Neural cell (in vitro differentiated cells): ENCODE data around the gene ADAMTSL2. TPM values are rescaled to one million over a fixed set of nuclear protein-coding genes. Genes with fewer than 3 reads are reported as not detected.

Experiments used
- H2AFZ ChIP-seq: fragments of 200-600, 300-800 bp; sonication (generic), shearing (Covaris generic); 2 replicates; pipeline ENCODE4 v1.6.0; 2014; ENCODE audit warnings: low read depth, mild to moderate bottlenecking, antibody characterized with exemption, low read length, moderate library complexity
- H3F3A ChIP-seq: fragments of 200-600 bp; shearing (Covaris generic); 2 replicates; pipeline ENCODE4 v1.6.1; 2016; ENCODE audit warnings: mild to moderate bottlenecking, moderate library complexity, mixed read lengths, antibody characterized with exemption, low read length; ENCODE audit not compliant: insufficient read depth, poor library complexity, severe bottlenecking
- H3K27ac ChIP-seq: fragments of 200-600, 300-800 bp; sonication (generic), shearing (Covaris generic); 2 replicates; pipeline ENCODE4 v1.5.1; 2014; ENCODE audit warnings: mild to moderate bottlenecking, low read length, moderate library complexity
- H3K27me3 ChIP-seq: fragments of 300-800, 200-600 bp; sonication (generic), shearing (Covaris generic); 2 replicates; pipeline ENCODE4 v1.6.0; 2014; ENCODE audit warnings: mild to moderate bottlenecking, low read depth, low read length, moderate library complexity; ENCODE audit not compliant: insufficient read depth
- H3K36me3 ChIP-seq: fragments of 300-800, 200-600 bp; sonication (generic), shearing (Covaris generic); 2 replicates; pipeline ENCODE4 v1.5.1; 2014; ENCODE audit warnings: mild to moderate bottlenecking, antibody characterized with exemption, low read length, moderate library complexity; ENCODE audit not compliant: insufficient read depth
- H3K4me2 ChIP-seq: fragments of 300-800, 200-600 bp; sonication (generic), shearing (Covaris generic); 2 replicates; pipeline ENCODE4 v1.6.0; 2014; ENCODE audit warnings: mild to moderate bottlenecking, low read length
- H3K4me3 ChIP-seq: fragments of 300-800, 200-600 bp; sonication (generic), shearing (Covaris generic); 2 replicates; pipeline ENCODE4 v1.5.1; 2014; ENCODE audit warnings: mild to moderate bottlenecking, low read length, moderate library complexity
- H3K79me2 ChIP-seq: fragments of 200-600 bp; shearing (Covaris generic); replicated peaks from 2 replicates; pipeline ENCODE4 v1.6.0; 2014; ENCODE audit warnings: mild to moderate bottlenecking, low read length, moderate library complexity; ENCODE audit not compliant: insufficient read depth
- H3K9ac ChIP-seq: fragments of 300-800, 200-600 bp; sonication (generic), shearing (Covaris generic); 2 replicates; pipeline ENCODE4 v1.6.1; 2016; ENCODE audit warnings: mild to moderate bottlenecking, low read length, mixed read lengths
- H3K9me2 ChIP-seq: fragments of 200-600 bp; shearing (Covaris generic); 2 replicates; pipeline ENCODE4 v1.6.1; 2016; ENCODE audit warnings: mild to moderate bottlenecking, low read length, mixed read lengths; ENCODE audit not compliant: insufficient read depth
- H3K9me3 ChIP-seq: fragments of 200-600, 300-800 bp; sonication (generic), shearing (Covaris generic); 2 replicates; pipeline ENCODE4 v1.6.1; 2016; ENCODE audit warnings: mild to moderate bottlenecking, mixed run types, low read length, moderate library complexity, mixed read lengths
- H4K20me1 ChIP-seq: fragments of 200-600 bp; shearing (Covaris generic); 2 replicates; pipeline ENCODE4 v1.6.1; 2016; ENCODE audit warnings: mild to moderate bottlenecking, mixed run types; ENCODE audit not compliant: insufficient read depth
- CTCF ChIP-seq: fragments of 450-650 bp; IDR thresholded peaks from 2 replicates; pipeline ENCODE4 v1.5.1; 2014; ENCODE audit warnings: antibody characterized with exemption, mild to moderate bottlenecking, moderate library complexity; ENCODE audit not compliant: poor library complexity, severe bottlenecking
- EP300 ChIP-seq: fragments of 450-650 bp; conservative IDR thresholded peaks from 2 replicates; pipeline ENCODE4 v1.6.1; 2014; ENCODE audit warnings: antibody characterized with exemption, mild to moderate bottlenecking, moderate library complexity; ENCODE audit not compliant: poor library complexity, severe bottlenecking
- EZH2 ChIP-seq: fragments of 200-600, 300-800 bp; shearing (Covaris generic), sonication (generic); IDR thresholded peaks from 2 replicates; pipeline ENCODE4 v1.6.1; 2014; ENCODE audit warnings: antibody characterized with exemption, low read length, borderline replicate concordance, mild to moderate bottlenecking; ENCODE audit not compliant: insufficient read depth, poor library complexity, severe bottlenecking
- MXI1 ChIP-seq: fragments of 450-650 bp; conservative IDR thresholded peaks from 2 replicates; pipeline ENCODE4 v1.6.1; 2014; ENCODE audit warnings: antibody characterized with exemption, mild to moderate bottlenecking; ENCODE audit not compliant: poor library complexity, severe bottlenecking
- POLR2AphosphoS5 ChIP-seq: IDR thresholded peaks from 2 replicates; pipeline ENCODE4 v1.6.1; 2012
- RAD21 ChIP-seq: fragments of 450-650 bp; conservative IDR thresholded peaks from 2 replicates; pipeline ENCODE4 v1.6.1; 2014; ENCODE audit warnings: antibody characterized with exemption, mild to moderate bottlenecking, moderate library complexity
- SMC3 ChIP-seq: fragments of 450-650 bp; conservative IDR thresholded peaks from 2 replicates; pipeline ENCODE4 v1.6.1; 2014; ENCODE audit warnings: antibody characterized with exemption, mild to moderate bottlenecking, moderate library complexity; ENCODE audit not compliant: poor library complexity
- TAF1 ChIP-seq: IDR thresholded peaks from 2 replicates; pipeline ENCODE4 v1.6.1; 2012; ENCODE audit warnings: low read depth
- polyA plus RNA-seq: library from polyadenylated mRNA; depleted of rRNA; stranded (reverse); fragments of >200 nt; gene quantifications from 2 replicates; pipeline ENCODE4 v1.2.3, GENCODE V29; 2014
- TF ChIP-seq, protein P1 (sequence below): IDR thresholded peaks from 2 replicates; pipeline ENCODE4 v1.6.1; 2012; ENCODE audit warnings: borderline replicate concordance

Gene ADAMTSL2
- polyA plus RNA-seq, 1 donor from 2014 or later = 0.85 TPM

GRCh38 chr9:133576875-133577736, 42.6 kb downstream of the ADAMTSL2 start:
- H3K79me2 ChIP-seq = no peaks in the 10 kb centered on the region
- no peaks in the 10 kb centered on the region for H4K20me1 ChIP-seq
- no peaks in the 10 kb centered on the region for H3K36me3 ChIP-seq
- H3K9ac ChIP-seq = no peak overlapping the region
- H3F3A ChIP-seq = no peaks in the 10 kb centered on the region
- no peak overlapping the region for H2AFZ ChIP-seq
- TF ChIP-seq RAD21 (no peak), TAF1 (no peak)
- no peaks in the 10 kb centered on the region for H3K9me2 ChIP-seq
- no peaks in the 10 kb centered on the region for H3K27me3 ChIP-seq
- no peak overlapping the region for H3K4me2 ChIP-seq
- H3K9me3 ChIP-seq = no peaks in the 10 kb centered on the region
- H3K27ac ChIP-seq = no peak overlapping the region
- H3K4me3 ChIP-seq = no peak overlapping the region

- H3K4me2 ChIP-seq = no peak overlapping the region
- no peaks in the 10 kb centered on the region for H3K36me3 ChIP-seq
- no peak overlapping the region for H3K9ac ChIP-seq
- no peaks in the 10 kb centered on the region for H4K20me1 ChIP-seq
- no peak overlapping the region for H3K4me3 ChIP-seq
- H3K27ac ChIP-seq = no peak overlapping the region
- no peak for TF ChIP-seq TAF1
- no peak for TF ChIP-seq EP300
- no peak for TF ChIP-seq EZH2
- TF ChIP-seq POLR2AphosphoS5 = no peak
- no peak for TF ChIP-seq CTCF
- no peak for TF ChIP-seq MXI1
- TF ChIP-seq SMC3 = no peak
- TF ChIP-seq RAD21 = no peak
- TF ChIP-seq, protein P1, sequence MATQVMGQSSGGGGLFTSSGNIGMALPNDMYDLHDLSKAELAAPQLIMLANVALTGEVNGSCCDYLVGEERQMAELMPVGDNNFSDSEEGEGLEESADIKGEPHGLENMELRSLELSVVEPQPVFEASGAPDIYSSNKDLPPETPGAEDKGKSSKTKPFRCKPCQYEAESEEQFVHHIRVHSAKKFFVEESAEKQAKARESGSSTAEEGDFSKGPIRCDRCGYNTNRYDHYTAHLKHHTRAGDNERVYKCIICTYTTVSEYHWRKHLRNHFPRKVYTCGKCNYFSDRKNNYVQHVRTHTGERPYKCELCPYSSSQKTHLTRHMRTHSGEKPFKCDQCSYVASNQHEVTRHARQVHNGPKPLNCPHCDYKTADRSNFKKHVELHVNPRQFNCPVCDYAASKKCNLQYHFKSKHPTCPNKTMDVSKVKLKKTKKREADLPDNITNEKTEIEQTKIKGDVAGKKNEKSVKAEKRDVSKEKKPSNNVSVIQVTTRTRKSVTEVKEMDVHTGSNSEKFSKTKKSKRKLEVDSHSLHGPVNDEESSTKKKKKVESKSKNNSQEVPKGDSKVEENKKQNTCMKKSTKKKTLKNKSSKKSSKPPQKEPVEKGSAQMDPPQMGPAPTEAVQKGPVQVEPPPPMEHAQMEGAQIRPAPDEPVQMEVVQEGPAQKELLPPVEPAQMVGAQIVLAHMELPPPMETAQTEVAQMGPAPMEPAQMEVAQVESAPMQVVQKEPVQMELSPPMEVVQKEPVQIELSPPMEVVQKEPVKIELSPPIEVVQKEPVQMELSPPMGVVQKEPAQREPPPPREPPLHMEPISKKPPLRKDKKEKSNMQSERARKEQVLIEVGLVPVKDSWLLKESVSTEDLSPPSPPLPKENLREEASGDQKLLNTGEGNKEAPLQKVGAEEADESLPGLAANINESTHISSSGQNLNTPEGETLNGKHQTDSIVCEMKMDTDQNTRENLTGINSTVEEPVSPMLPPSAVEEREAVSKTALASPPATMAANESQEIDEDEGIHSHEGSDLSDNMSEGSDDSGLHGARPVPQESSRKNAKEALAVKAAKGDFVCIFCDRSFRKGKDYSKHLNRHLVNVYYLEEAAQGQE = no peak
- H3F3A ChIP-seq = no peaks in the 10 kb centered on the region
- H3K9me3 ChIP-seq = no peaks in the 10 kb centered on the region
- H2AFZ ChIP-seq = no peak overlapping the region
- H3K27me3 ChIP-seq = no peaks in the 10 kb centered on the region
- H3K9me2 ChIP-seq = no peaks in the 10 kb centered on the region
- H3K79me2 ChIP-seq = no peaks in the 10 kb centered on the region
Measured at GRCh38 chr9:133577737-133578112, 43.2 kb downstream of the ADAMTSL2 start.
